Measurements from ENCODE around the gene CMKLR1.

DNA sequence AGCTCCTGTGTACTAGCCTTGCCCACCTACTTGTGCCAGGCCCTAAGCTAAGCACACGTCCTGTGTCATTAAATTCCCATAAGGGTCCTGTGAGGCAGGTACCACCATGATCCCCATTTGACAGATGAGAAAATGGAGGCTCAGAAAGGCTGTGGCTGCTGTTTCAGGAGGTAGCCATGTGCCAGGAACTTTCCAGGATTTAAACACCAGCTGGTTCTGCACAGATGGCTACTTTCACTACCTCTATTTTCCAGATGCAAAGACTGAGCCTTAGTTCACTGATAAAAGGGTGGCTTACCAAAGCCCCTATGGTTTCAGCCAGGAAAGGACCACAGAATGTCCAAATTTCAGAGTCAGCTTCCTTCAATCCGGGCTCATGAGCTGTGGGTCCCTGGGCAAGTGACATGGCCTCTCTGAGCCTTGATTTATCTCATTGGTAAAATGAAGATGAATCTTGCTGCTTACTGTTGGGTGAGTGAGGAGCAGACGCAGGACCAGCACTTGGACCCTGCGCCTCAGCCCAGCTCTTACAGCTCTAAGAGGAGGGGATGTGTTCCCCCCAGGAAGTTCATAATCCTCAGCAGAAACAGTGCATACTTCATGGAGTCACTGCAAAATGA, 23.5 kb downstream of the CMKLR1 start:
- TF ChIP-seq, protein P1, sequence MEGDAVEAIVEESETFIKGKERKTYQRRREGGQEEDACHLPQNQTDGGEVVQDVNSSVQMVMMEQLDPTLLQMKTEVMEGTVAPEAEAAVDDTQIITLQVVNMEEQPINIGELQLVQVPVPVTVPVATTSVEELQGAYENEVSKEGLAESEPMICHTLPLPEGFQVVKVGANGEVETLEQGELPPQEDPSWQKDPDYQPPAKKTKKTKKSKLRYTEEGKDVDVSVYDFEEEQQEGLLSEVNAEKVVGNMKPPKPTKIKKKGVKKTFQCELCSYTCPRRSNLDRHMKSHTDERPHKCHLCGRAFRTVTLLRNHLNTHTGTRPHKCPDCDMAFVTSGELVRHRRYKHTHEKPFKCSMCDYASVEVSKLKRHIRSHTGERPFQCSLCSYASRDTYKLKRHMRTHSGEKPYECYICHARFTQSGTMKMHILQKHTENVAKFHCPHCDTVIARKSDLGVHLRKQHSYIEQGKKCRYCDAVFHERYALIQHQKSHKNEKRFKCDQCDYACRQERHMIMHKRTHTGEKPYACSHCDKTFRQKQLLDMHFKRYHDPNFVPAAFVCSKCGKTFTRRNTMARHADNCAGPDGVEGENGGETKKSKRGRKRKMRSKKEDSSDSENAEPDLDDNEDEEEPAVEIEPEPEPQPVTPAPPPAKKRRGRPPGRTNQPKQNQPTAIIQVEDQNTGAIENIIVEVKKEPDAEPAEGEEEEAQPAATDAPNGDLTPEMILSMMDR (IDR thresholded peaks at IDR 0.05): no peak
- TF ChIP-seq POLR2AphosphoS5 (IDR thresholded peaks at IDR 0.05; ENCODE audit: insufficient read depth in 1 of 2, low read depth in 1 of 2) (no peak), POLR2A (IDR thresholded peaks at IDR 0.05) (no peak)
